AG20443 (cell line): Measurements from ENCODE around the gene NKX6-2.
"Not testable (repeated sequence)": the region's sequence is repeated elsewhere in the genome, so short reads cannot be mapped to it uniquely, and the experiment has no call there.

Experiments
- DNase-seq: peaks from one replicate; pipeline ENCODE4 v3.0.0; 2012; ENCODE audit warnings: low spot score, mixed read lengths

NKX6-2 gene

GRCh38 chr10:132796846-132797245 is 10.9 kb upstream of the NKX6-2 start:
- no peak for DNase-seq

DNA sequence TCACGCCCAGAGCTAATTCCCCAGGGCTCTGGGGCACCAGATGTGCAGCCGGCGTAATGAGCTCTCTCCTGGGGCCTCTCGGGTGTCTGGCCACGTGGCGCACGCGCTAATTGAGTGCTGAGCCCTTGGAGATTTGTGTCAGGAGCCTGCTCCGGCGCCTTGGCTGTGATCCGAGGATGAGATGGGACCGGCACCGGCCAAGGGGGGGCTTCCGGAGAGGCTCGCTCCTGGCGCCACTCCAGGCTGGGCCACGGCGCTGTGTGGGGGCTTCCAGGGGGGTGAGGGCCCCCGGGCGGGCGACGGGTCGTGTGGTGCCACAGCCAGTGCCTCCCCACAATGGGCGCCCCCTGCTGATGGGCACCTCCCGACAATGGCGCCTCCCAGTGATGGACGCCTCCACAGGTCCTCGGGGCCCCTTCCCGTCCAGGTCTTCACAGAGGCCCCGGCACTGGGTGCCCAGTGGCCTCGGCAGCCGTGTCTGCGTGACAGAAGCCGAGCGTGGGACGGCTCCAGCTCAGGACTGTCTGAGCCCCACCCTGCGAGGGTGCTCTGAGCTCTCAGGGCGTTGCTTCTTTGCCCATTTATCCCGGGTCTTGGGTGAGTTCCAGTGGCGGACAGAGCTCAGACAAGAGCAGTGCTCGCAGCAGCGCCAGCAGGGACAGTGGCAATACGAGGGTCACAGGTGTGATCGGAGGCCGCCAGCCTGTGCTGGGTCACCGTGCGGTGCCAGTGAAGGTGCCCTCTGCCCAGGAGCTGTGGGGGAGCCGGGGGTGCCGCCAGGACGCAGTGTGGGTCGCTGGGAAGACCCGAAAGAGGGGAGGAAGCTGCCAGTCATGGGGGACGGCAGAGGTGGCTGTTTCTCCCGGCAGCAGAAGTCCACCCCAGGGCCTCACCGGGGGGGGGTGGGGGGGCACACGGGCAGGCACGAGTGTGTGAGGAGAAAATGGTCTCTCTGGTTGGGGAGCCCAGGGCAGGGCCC is 8.2 kb upstream of the NKX6-2 start:
- DNase-seq: no peak

- DNase-seq: no peak
These were observed 7.3 kb upstream of the NKX6-2 start for GRCh38 chr10:132793213-132793612.

GRCh38 chr10:132792796-132793195 is 6.8 kb upstream of the NKX6-2 start:
- no peak for DNase-seq

DNA sequence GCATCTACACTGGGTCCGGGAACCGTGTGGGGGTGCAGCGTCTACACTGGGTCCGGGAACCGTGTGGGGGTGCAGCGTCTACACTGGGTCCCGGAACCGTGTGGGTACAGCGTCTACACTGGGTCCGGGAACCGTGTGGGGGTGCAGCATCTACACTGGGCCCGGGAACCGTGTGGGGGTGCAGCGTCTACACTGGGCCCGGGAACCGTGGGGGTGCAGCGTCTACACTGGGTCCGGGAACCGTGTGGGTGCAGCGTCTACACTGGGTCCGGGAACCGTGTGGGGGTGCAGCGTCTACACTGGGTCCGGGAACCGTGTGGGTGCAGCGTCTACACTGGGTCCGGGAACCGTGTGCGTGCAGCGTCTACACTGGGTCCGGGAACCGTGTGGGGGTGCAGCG is 6.2 kb upstream of the NKX6-2 start:
- DNase-seq: not testable (repeated sequence)

DNA sequence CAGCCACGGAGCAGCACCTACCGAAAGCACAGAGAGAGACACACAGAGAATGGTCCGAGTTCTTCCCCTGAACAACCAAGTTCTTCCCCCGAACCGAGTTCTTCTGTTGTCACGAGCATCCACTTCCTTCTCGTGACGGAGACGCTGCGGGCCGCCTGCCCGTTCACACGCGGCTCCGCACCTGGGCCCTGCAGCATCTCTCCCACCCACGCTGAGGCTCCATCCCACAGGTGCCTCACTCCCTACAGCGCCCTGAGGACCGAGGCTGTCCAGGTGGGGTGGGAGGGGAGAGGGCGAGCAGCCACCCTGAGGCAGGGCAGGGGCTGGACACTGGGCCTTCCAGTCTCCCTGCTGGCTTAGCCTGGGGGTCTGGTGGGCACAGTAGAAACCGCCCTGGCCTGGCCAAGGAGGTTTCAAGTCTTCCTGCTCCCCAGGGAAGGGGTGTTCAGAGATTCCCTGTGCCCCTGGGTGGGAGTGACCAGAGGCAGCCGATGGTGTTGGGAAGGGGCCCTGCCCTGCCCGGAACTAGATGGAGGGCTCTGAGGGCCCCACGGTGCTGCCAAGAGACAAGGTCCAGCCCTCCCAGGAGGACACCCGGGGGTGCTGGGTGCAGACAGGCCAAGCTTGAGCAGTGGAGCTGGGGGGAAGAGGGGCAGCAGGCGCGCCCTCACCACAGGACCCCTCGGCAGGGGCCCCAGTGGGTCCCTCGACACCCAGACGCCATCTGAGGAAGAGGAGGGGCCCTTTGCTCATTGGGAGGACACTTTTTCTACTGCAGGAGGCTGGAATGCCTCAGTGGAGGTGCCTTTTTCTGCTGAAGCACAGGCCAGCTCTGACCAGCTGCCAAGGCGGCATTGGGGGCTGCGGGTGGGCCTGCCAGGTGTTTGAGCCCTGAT is 5.2 kb upstream of the NKX6-2 start:
- no peak for DNase-seq

GRCh38 chr10:132790470-132790869 is 4.5 kb upstream of the NKX6-2 start:
- DNase-seq: no peak

DNA sequence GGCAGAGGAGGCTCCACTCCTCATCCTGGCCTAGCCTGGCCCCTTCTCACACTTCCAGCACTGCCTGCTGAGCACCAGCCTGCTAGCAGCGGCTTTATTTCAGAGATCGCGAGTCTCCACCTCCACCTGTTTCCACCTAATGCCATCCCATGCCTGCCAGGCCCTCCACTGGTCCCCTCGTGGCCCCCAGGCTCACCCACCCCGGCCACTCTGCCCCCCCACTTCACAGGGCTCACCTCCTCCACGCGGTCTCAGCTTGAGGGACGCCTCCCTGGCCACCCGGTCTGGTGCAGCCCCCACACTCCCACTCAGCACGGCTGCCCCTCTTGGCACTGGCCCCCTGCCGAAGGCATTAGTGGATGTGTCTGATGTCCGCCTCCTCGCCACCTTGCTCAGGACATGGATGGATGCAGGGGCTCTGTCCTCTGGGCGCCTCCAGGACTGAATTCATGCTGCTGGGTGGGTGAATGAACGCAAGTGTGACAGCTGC is 3.8 kb upstream of the NKX6-2 start:
- DNase-seq: no peak

DNA sequence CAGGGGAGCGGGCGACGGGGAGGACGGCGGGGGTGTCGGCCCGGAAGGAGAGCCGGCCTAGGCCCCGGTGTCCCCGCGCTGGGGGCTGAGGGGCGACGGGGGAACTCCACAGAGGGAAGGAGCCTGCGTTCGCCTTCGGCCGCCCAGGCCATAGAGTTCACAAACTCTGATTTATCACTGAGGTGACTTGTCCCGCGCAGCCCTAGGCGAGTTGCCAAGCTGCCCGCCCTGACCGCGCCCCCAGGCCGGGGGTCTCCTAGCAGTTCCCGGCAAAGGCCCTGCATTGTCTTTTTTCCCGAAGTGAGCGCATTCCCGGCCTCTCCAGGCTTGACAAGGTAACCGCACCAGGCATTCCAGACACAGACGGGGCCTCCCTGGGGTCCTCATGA is 2.9 kb upstream of the NKX6-2 start:
- no peak for DNase-seq

DNA sequence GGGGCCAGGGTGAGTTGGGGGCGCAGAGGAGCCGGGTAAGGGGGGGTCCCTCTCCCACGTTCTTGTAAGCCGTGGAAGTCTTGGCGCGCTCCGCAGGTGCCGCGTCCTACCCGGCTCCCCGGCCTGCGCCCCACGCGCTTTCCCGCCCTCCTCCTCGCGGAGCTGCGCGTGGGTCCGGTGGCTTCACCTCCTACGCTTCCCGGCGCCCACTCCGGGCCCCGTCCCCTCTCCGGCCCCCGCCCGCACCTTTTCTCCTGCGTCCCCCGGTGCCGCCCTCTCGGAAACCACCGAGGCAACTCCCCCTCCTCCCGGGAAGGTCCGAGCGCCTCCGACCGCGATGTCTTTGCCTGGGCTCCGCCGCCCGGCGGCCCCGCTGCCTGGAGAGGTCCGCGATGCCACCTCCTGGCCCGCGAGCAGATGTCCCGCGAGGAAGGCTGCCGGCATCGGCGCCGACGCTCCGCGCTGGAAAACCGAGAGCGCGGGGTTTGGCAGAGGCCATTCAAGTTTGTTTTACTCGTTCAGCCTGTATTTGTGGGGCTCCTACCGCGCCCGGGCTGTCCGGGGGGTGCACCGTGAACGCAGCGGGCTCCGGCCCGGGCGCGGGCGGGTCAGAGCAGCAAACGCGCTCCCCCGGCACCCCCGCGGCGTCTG is 2.4 kb upstream of the NKX6-2 start:
- DNase-seq: peak; percentile 75

GRCh38 chr10:132787495-132788179 is 1.7 kb upstream of the NKX6-2 start:
- no peak for DNase-seq

DNA sequence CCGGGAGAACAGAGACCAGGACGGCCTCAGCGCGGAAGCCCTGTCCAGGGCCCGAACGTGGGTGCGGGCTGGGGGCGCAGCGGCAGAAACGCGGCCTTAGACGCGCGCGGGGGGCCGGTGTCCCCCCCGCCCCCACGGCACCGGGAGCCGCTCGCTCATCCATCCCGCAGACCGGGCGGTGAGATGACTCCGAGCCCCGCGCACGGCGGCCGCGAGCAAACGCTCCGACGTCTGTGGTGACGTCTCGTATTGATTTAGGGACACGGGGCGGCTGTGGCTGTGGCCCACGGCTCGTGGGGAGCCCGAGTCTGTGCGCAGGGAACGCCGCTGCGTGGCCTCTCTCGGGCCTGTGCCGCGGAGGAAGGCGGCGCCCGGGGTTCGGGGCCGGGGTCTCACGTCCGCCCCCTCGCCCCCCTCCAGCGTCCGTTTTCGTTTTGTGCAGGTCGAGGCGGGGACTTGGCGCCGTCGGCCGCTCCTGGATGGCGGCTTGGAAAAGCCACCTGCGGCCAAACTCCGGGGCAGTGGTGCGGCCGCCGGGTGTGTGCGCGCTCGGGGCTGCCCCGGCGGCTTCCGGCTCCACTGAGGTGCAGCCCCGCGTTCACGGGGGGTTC is 1.0 kb upstream of the NKX6-2 start:
- no peak for DNase-seq

GRCh38 chr10:132786476-132786883 is 533 bp upstream of the NKX6-2 start:
- no peak for DNase-seq

GRCh38 chr10:132784866-132785722 is 853 bp downstream of the NKX6-2 start:
- no peak for DNase-seq

DNA sequence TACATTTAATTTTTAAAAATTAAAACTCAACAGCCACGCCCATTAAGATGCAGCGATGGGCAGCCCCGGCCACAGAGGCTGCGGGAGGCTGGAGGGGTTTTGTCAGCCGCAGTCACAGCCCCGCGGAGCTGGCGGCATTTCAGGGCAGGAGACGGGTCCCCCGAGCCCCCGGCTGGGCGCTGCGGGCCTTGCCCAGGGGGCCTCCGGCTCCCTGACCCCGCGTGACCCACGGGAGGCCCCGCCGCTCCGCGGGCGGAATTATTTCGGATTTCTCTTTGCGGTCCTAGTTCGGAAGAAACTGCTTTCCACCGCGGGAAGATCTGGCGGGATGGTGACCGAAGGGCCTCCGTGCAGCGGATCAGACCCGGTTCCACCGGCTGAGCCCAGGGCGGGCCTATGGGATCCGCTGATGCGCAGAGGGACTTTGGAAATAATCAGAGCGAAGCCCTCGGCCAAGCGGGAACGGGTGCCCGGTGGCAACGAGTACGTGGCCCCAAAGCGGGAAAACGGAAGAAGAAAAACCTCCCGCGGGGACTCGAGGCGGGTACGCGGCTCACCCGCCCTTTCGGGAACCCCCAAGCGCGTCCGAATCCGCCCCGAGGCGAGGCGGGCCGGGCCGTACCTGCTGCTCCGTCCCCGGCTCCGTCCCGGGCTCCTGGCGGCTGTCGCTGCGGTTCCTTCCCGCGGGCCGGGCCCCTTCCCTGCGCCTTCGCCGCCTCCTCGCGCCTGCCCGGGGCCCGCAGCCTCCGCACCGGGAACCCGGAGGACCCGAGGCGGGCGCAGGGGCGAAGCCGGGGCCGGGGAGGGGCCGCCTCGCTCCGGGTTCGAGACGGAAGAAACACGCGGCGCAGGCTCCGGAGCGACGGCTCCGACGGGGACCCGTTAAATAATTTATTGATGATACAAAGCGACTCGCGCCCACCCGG is 1.7 kb downstream of the NKX6-2 start:
- no peak for DNase-seq

DNA sequence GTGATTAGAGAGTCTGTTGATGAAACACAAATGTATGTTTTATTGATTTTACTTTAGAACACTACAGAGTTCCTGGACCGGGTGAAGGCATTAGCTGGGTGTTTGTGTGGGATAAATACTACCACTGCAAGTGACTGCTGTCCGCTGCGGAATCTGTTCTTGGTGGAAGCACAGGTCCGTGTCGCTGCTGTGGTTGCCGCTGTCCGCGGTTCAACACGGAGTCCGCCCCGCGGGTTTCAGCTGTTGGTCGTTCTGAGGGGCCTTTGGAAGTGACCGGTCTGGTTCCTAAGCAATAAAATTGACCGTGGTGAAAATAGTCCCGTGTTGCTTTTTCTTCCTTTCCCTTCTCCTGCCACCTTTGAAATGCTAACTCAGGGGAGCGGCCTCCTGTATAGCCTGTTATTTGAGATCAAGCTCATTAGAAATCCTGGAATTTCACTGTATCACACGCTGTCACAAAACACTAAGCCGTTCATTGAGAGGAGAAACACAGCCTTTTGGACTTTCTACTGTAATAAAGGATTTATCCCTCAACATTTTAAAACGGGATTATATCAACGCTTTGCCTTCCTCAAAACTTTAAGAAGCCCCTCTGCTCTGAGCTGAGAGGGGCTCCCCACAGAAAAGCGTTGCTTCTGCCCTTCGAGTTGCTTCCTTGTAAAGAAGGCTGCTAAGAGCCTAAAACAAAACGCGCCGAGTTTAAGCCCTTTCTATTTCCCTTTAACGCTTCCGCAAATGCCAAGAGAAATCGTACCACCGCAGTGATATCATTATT is 2.6 kb downstream of the NKX6-2 start:
- DNase-seq: no peak

- DNase-seq: no peak
These were observed 4.4 kb downstream of the NKX6-2 start for GRCh38 chr10:132781556-132781955.

DNA sequence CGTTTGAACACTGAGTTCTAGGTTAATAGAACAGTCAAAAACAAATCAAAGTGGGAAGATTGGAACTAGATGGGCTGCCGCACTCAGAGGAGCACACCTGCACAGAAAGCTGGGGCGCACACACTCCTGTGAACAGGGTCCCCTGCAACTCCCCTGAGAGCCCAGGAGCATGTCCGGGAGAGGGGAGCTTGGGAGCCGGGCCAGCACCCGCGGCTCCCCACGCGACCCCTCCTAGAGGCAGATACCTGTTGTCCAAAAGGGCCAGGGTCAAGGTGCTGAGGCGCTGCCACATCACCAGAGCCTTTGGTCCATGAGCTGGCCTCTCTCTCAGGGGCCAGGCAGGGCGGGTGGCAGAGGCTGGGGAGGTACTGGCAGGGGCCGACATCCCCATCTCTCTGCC is 5.6 kb downstream of the NKX6-2 start:
- no peak for DNase-seq
